NCI-H510A (cell line): ENCODE results near the gene MAST3.
"Not testable (repeated sequence)": the region's sequence is repeated elsewhere in the genome, so short reads cannot be mapped to it uniquely, and the experiment has no call there.

Experiments
- DNase-seq: peaks from one replicate; lab custom pipeline; 2025; lab: John Stamatoyannopoulos, UW

The MAST3 gene

DNA sequence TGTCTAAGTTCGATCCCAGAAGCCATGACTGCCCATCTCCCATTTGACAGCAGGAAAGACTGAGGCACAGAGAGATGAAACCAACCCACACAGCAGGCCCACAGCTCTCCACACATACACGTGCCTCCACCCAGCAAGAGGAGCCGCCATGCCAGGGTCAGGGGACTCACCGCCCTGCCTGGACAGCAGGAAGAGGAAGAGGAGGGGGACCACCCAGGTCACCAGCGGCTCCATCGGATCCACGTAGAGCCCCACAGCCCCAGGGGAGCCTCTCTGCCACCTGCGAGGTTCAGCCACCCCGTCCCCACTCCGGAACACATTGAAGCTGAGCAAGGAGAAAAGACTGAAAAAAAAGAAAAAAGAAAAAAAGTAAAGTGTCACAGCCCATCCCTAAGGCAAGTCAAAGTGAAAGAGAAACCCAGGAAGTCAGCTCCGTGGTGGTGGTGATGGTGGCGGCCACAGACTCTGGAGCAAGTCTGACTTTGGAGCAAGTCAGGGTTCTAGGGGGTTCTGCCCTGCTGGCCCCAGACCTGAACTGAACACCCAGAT lies 10.9 kb upstream of the MAST3 start, which contains the start of gene IL12RB1:
IL12RB1 (minus strand) TSS at position 345 of the 549 bp plus-strand sequence; CDS start at position 234, 111 bp downstream.
- DNase-seq: no peak

DNA sequence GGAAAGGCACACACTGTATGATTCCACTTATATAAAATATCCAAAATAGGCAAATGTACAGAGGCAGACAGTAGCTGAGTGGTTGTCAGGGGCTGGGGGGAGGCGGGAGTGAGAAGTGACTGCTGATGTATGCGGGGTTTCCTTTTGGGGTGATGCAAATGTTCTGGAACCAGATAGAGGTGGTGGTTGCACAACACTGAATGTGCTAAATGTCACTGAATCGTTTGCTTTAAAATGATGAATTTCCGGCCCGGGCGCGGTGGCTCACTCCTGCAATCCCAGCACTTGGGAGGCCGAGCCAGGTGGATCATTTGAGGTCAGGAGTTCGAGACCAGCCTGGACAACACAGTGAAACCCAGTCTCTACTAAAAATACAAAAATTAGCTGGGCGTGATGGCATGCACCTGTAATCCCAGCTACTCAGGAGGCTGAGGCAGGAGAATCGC lies 8.5 kb upstream of the MAST3 start:
- DNase-seq: not testable (repeated sequence)

DNA sequence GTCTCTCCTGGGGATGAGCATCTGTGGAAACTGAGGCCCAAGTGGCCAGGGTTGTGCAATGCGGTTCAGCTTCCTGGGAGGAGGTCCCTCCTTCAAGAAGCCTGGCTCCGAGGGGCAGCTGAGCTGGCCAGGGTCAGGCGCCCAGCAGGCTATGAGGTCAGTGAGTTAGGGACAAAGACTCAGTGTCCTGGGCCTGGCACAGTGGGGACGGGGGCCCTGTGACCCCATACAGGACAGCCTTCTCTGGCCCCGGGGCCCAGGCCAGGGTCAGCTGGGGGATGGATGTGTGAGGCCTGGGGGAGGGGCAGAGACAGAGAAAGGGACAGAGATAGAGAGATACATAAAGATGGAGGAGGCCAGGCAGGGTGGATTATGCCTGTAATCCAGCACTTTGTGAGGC lies 7.9 kb upstream of the MAST3 start:
- no peak for DNase-seq

DNA sequence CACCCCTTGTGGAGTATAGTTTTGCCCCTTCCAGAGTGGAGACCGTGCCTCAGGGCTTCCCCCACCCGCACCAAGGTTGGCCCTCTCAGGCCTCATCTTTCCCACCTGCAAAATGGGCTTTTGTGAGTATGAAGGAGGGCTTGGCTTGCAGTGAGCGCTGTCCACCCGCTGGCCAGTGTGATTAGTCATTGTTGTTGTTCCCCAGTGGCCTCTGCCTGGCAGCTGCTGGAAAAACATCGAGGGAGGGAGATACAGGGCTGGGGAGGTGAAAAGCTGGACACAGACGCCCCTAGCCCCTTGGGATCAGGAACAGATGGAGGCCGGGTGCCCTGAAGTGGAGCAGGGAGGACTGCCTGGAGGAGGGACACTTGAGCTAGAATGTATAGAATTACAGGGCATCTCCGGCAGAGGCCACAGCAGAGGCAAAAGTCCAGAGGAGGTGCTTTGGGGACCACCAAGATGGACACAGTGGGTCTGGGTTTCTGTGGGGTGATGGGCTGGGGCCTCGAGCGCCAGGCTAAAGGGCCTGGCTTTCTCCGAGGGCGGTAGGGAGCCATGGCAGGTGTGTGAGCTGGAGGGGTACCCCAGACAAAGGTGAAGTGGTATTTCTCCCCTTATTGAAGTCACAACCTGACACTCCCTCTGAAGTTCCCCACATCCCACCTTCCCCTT lies 6.9 kb upstream of the MAST3 start:
- DNase-seq: no peak

DNA sequence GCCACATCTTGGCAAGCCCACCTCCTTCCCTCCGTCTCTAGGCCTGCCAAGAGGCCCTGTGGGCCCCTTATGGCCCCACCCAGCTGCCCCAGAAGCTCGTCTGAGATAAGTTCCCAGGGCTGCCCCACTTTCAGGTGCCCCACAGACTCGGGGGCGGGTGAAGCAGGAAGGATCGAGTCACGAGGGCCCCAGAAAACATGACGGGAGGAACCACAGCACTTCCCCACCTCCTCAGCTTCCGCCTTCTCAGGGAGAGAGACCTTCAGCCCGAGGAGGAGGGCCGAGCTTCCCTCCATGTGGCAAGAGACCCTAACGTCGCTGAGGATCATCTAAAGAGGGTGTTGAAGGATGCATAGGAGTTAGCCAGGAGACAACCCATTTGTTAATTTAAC lies 6.4 kb upstream of the MAST3 start:
- no peak for DNase-seq

DNA sequence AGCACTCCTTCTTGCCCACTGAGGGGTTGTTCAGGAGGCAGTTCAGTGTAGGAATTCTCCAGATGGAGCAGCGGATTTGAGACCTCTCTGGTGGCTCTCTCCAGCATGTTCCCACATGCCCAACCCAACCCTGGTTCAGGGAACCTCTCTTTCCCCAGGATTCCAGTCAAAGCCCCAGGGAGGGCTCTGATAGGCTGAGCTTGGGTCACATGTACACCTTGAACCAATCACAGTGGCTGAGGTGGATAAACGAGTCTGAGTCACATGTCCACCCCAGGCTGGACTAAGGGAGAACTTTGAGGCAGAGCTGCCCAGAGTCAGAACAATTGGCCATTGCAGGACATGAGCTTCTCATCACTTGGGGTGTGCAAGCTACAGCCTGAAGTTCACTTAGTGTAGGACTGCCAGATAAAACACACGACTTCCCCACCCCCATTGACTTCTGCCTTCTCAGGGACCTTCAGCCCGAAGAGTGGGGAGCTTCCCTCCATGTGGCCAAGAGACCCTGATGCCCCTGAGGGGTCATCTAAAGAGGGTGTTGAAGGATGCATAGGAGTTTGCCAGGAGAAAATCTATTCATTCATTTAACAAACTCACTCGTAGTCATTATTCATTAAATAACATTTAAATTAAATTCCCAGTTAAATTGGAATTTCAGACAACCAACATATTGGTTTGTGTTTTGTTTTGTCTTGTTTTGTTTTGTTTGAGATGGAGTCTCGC lies 4.0 kb upstream of the MAST3 start:
- no peak for DNase-seq

DNA sequence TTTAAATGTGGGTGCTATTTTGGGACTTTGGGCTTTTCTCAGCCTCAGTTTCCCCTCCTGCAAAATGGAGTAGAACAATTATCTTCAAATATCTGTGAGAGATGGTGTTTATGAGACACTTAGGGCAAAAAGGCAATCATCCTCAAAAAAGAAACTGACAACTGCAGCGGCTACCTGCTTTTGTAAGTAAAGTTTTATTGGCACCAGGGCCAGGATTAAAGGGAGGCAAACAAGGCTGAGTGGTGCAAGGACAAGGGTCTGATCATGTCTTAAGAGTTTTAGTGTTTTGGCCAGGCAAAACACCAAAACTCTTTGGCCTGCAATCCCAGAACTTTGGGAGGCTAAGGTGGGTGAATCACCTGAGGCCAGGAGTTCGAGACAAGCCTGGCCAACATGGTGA lies 1.3 kb upstream of the MAST3 start:
- no peak for DNase-seq

DNA sequence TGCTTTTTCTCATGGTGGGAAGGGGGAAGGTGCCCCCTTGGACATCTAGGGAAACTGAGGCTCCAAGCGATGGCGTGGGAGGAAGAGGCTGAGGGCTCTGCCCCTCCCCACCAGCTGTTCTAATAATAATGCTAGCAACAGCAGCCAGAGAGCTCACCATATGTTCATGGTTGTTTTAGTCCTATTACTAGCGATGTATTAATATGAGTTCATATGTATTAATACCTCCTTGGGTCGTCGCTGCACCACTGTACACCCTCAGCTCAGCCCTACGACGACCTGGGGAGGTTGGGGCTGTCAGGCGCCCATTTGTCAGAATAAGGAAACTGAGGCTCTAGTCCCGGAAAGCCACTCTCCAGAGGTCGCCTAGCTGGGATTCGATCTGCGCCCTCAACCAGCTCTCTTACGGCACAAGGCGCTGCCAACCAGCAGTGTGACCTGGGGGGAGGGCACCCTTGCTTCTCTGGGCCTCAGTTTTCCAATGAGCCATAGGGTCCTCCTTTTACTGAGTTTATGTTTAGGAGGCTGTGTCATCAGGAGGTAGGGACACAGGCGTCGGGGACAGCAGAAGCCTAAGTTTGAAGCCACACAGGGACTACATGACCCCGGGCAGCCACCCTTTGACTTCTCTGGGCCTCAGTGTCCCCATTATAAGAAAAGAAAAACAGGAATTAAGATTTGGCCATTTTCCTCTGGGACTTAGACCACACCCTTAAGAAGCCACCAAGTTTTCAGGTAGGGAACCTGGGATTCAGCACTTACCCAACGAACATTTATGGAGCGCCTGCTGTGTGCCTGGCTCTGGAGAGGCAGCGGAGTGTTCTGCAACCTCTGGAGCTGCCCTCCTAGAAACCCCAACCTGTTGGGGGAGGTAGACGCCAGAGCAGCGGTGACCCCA lies 664 bp downstream of the MAST3 start:
- DNase-seq: no peak

DNA sequence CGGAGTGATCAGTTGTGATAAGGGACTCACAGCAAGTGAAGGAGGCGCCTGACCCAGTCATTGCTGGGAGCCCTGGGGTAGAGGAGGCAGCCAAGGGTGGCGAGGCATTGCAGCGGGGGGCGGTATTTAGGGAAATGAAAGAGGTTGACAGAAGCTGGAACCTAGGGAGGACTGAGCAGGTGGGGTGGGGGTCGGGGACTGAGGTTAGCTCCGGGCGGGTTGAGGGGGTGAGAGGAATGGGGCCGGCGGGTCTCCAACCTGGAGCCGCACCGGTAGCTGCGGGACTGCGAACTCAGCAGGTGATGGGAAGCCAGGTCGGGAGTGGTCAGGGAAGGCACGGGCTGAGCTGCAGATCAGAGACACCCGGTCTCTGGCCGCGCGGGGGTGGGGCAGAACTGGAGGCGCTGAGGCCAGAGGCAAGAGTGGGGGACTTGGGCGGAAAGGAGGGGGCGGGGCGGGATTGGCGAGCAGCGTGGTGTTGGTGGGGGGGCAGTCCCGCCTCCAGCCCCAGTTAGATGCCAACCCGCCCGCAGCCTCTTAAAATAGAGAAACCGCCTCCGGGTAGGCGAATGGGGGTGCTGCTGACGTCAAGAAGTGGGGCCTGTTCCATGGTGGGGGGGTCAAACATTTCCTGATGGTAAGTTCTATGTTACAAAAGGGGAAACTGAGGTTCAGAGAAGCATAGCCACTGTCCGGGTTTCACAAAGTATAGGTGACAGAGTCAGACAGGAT lies 1.5 kb downstream of the MAST3 start:
- no peak for DNase-seq

DNA sequence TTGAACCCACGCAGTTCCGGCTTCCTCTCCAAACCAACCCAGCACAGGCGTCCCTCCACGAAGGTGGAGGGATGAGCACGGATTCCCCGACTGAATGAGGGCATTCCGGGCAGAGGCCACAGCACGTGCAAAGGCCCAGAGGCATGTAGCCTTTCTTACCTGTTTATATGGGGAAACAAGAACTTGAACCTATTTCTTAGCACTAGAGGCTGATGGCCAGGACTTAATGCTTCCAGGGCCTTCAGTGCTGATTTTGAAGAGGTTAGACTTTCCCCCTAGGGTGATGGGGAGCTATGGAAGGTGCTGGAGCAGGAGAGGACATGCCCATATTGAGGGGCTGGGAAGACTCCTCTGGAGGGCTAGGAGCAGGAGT lies 2.0 kb downstream of the MAST3 start:
- DNase-seq: no peak

DNA sequence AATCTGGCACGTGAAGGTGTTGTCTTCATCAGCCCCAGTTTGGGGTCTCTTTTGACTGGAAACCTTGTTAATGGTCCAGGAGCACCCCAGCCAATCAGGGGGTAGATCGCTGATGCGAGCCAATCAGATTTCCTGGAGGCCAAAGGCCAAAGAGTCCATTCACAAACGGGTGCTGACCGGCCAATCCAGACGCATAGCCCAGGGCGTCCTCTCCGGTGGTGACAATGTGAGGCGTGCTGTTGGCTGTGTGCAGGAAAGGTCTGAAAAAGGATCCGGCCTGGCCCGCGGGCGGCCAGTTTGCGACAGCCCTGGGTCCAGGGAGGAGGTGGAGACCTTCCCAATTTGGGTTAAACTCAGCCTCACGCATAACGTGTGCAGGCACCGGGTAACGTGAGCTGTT lies 3.1 kb downstream of the MAST3 start:
- DNase-seq: no peak

DNA sequence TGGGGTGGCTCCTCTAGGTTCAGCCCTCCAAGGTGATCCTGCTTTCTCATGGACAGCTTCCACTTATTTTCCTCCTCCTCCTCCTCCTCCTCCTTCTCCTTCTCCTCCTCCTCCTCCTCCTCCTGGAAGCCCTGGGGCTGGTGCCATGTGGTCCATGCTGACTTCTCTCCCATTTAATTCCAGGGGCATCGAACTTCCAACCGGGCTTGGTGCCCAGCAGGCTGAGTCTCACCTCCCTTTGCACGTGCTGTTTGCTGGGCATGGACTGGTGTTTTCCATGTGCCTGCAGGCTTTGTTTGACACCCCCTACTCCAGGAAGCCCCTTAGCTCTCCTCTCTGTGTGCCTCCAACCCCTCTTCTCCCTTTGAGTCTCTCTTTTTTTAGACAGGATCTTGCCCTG lies 3.7 kb downstream of the MAST3 start:
- DNase-seq: no peak

DNA sequence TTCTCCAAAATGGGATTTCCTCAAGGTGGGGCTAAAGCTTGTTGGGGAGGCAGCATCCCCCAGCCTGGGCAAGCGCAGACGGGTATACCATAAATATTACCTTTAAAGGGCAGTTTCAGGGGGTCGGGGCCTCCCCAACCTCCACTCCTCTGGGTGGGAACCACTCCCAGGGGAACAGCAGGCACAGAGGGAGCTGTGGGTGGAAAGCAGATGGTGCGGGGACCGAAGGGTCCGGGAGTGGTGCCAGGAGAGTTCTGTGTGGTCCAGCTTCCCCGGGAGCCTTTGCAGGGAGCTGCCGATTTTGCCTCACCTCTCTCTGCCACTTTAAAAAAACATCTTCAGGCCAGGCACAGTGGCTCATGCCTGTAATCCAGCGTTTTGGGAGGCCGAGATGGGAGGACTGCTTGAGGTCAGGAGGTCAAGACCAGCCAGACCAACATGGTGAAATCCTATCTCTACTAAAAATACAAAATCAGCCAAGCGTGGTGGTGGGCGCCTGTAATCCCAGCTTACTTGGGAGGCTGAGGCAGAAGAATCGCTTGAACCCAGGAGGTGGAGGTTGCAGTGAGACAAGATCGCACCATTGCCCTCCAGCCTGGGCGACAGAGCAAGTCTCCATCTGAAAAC lies 5.5 kb downstream of the MAST3 start:
- DNase-seq: no peak

DNA sequence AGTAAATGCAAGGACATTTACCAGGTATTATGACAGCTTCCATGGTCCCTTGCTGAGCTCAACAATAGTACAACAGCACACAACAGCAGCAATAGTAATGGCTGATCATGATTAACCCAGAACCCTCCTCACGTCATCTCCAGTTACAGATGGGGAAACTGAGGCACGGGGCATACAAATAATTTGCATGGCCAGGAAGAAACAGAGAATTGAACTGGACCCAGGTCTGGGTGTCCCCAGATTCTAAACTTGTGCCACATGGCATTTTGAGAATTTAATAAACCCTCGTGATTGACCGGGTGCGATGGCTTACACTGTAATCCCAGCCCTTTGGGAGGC lies 7.2 kb downstream of the MAST3 start:
- no peak for DNase-seq

DNA sequence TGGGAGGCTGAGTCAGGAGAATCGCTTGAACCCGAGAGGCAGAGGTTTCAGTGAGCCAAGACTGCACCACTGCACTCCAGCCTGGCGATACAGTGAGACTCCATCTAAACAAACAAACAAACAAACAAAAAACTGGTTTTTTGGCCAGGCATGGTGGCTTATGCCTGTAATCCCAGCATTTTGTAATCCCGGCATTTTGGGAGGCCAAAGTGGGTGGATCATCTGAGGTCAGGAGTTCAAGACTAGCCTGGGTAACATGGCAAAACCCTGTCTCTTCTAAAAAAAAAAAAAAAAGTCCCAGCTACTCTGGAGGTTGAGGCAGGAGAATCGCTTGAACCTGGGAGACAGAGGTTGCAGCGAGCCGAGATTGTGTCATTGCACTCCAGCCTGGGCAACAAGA lies 7.7 kb downstream of the MAST3 start:
- not testable (repeated sequence) for DNase-seq

DNA sequence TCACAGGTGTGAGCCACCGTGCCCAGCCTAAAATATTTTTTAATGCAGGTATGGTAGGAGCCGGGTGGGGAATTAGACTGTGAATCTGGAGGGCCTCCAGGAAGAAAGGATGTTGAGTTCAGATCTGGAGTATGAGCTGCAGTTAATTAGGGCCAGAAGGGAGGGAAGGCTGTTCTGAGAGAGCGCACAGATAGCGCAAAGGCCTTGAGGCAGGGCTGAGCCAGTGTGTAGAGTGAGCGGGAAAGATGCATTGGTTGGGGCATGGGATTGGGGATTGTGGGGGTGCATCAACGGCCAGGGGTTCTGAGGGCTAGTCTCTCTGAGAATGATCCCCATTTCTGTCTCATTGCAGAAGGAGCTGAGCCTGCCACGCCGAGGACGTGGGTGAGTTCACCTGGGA lies 9.7 kb downstream of the MAST3 start:
- DNase-seq: no peak

DNA sequence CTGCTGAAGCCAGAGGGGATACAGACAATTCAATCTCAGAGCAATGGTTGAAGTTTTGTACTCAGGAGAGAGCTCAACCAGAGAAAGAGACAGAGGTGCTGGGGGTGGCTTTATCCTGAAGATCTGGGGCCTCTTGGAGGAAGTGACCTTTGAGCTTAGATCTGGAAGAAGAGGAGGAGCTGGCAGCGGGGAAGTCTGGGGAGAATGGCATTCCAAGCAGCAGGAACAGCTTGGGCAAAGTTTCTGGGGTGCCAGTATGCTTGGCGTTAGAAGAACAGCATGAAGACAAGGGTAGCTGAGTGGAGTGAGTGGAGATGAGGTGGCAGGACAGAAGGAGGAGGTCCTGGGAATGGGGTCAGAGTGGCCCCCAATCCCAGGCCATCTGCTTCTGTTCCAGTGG lies 11.3 kb downstream of the MAST3 start:
- no peak for DNase-seq

DNA sequence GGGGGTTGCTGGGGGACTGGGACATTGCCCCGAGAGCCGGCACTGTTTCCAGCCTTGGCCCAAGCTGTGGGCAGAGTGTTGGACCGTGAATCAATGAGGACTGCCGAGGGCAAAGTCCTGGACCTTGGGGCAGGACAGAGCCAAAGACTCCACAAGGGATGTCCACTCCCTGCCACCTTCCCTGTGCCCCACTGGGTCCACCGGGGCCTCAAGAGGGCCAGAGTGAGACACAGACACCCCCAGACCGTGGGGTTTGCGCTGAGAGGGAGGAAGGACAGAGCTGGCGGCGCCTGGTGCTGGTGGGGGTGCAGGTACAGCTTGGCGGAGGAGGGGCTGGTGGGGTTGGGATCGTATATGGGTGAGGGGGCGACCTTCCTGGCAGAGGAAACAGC lies 11.8 kb downstream of the MAST3 start:
- no peak for DNase-seq

DNA sequence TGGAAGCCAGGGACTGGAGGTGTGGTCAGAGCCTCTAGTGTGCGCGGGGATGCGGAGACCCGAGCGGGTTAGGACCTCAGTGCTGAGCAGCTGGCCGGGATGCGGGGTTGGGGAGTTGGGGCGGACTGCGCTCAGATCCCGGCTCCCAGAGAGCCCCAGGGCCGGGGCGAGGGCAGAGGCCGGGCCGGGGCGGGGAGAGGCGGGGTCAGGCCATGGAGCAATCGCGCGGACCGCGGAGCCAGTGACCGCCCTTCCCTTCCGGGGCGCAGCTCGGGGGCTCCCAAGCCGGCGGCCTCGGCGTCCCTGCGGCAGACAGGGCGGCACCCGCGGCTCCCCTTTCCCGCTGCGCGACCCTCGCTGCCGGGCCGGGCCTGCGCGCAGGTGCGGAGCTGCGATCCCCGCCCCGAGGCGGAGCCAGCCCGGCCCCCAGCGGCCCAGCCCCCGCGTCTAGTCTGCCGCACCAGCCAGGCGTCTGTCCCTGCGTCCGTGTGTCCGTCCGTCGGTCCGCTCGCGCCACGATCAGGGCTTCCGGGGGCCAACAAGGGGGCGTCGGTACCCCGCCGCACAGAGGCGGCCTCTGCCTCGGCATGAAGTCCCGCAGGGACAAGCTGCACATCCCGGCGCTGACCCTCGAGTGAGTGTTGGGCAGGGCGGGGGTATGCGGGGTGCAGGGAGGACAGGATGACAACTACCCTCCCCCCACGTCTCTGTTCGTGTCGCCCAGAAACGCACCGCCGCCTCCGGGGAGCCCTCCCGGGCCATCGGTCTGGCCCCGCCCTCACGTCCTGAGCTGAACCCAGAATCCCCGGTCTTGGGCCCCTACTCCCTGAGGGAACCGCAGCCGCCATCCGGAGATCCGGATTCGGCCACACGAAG lies 12.4 kb downstream of the MAST3 start:
- DNase-seq: no peak

DNA sequence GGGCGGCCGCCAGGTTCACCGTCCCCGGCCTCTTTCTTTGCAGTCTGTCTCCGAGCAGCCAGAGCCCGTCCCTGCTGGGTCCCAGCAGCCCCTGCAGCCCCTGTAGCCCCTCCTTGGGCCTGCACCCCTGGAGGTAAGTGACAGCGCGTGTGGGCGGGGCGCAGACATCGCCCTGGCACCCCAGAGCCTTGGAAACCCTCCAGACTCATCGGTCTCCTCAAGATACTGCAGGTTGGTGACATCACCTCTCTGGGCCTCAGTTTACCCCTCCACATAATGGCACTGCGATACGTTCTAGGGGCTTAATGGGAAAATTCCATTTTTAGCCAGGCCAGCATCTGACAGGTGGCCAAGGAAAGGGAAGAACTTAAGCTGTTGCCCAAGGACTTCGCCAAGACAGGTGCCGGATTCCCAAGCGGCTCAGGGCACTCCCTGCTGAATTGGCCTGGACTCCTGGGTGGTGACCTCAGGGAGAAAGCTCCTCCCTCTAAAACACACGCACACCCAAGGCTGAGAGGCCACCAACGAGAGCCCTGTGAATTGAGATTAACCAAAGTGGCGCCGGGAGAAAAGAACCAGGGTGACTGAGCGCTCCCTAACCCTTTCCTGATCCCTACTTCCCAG lies 13.1 kb downstream of the MAST3 start:
- DNase-seq: no peak
